ENCODE measurements around the gene CCDC146. TPM values are rescaled to one million over a fixed set of nuclear protein-coding genes. Genes with fewer than 3 reads are reported as not detected.

Gene CCDC146
- total RNA-seq, 1 donor from 2014 or later: 3.2 TPM

DNA sequence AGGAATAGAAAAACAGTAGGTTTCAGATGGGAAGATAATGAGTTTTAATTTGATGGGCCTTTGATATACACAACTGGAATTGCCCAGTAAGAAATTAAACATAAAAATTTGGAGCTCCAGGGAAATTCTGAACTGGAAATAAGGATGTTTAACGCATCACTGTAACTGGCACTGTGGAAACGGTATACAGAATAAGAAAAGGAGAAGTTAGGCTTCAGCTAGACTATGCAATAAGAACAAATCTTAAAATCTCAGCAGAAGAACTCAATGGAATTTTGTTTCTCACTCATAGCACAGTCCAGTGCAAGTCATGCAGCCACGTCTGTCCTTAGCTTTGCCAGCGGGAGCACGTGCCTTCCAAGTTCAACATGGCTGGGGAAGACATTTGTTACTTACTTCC, 130.1 kb downstream of the CCDC146 start:
- TF ChIP-seq, protein P1, sequence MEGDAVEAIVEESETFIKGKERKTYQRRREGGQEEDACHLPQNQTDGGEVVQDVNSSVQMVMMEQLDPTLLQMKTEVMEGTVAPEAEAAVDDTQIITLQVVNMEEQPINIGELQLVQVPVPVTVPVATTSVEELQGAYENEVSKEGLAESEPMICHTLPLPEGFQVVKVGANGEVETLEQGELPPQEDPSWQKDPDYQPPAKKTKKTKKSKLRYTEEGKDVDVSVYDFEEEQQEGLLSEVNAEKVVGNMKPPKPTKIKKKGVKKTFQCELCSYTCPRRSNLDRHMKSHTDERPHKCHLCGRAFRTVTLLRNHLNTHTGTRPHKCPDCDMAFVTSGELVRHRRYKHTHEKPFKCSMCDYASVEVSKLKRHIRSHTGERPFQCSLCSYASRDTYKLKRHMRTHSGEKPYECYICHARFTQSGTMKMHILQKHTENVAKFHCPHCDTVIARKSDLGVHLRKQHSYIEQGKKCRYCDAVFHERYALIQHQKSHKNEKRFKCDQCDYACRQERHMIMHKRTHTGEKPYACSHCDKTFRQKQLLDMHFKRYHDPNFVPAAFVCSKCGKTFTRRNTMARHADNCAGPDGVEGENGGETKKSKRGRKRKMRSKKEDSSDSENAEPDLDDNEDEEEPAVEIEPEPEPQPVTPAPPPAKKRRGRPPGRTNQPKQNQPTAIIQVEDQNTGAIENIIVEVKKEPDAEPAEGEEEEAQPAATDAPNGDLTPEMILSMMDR (conservative IDR thresholded peaks at IDR 0.05): no peak
- H3K4me1 Mint-ChIP-seq: no peaks in the 10 kb centered on the region
- no peak overlapping the region for H3K27ac Mint-ChIP-seq (ENCODE audit: unreplicated experiment)
- no peak overlapping the region for H3K4me3 Mint-ChIP-seq
- H3K9me3 Mint-ChIP-seq: no peaks in the 10 kb centered on the region
- H3K27me3 Mint-ChIP-seq (ENCODE audit: low read depth): no peaks in the 10 kb centered on the region
- no peaks in the 10 kb centered on the region for H3K36me3 Mint-ChIP-seq (ENCODE audit: low read depth)
- no peak for DNase-seq (ENCODE audit: low read depth, low spot score)

DNA sequence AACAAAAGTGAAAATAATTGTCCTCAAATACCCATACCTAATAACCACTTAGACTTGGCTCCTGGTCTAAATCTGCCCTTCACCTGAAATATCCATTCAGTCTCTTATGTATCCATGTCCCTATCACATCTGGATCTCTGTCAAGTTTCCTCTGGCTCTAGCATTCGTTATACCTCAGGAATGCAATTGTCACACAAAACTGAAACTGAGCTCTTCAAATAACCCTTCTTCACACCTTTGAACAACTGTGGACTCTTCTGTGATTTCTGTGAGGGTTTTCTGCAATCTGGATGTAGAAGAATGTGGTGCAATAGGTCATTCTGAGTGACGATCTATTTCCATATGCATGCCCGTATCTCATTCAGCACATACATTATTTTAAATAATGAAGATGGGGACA, 130.7 kb downstream of the CCDC146 start:
- no peak overlapping the region for H3K27ac Mint-ChIP-seq (ENCODE audit: unreplicated experiment)
- H3K9me3 Mint-ChIP-seq: no peaks in the 10 kb centered on the region
- no peaks in the 10 kb centered on the region for H3K4me1 Mint-ChIP-seq
- H3K27me3 Mint-ChIP-seq (ENCODE audit: low read depth): no peaks in the 10 kb centered on the region
- DNase-seq (ENCODE audit: low read depth, low spot score): no peak
- no peak overlapping the region for H3K4me3 Mint-ChIP-seq
- H3K36me3 Mint-ChIP-seq (ENCODE audit: low read depth): no peaks in the 10 kb centered on the region
- TF ChIP-seq, protein P1 (conservative IDR thresholded peaks at IDR 0.05): no peak

- Mint-ChIP-seq H3K36me3 (ENCODE audit: low read depth) (no peaks in the 10 kb centered on the region), H3K27me3 (ENCODE audit: low read depth) (no peaks in the 10 kb centered on the region), H3K27ac (ENCODE audit: unreplicated experiment) (no peak overlapping the region), H3K9me3 (no peaks in the 10 kb centered on the region), H3K4me3 (no peak overlapping the region), H3K4me1 (no peaks in the 10 kb centered on the region)
- TF ChIP-seq, protein P1 (conservative IDR thresholded peaks at IDR 0.05): no peak
- no peak for DNase-seq (ENCODE audit: low read depth, low spot score)
These were observed 132.0 kb downstream of the CCDC146 start for GRCh38 chr7:77254429-77254828.

DNA sequence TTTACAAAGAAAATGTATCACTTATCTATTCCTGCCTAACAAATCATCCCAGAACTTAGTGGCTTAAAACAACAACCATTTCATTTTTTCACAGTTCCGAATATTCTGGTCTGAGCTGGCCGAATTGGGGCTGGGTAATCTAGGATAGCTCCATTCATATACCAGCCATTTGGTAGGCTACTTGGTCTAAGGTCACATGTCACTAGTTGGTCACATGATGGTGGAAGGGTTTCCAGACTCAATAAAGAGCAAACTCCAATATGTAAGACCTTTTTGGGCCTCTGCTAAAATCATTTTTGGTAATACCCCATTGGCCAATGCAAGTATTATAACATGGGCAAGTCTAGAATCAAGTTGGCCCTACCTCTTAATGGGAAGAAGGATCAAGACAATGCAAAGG, 132.5 kb downstream of the CCDC146 start:
- Mint-ChIP-seq H3K36me3 (ENCODE audit: low read depth) (no peaks in the 10 kb centered on the region), H3K27ac (ENCODE audit: unreplicated experiment) (no peak overlapping the region), H3K9me3 (no peaks in the 10 kb centered on the region), H3K4me1 (no peaks in the 10 kb centered on the region), H3K4me3 (no peak overlapping the region), H3K27me3 (ENCODE audit: low read depth) (no peaks in the 10 kb centered on the region)
- TF ChIP-seq, protein P1 (conservative IDR thresholded peaks at IDR 0.05): no peak
- no peak for DNase-seq (ENCODE audit: low read depth, low spot score)

DNA sequence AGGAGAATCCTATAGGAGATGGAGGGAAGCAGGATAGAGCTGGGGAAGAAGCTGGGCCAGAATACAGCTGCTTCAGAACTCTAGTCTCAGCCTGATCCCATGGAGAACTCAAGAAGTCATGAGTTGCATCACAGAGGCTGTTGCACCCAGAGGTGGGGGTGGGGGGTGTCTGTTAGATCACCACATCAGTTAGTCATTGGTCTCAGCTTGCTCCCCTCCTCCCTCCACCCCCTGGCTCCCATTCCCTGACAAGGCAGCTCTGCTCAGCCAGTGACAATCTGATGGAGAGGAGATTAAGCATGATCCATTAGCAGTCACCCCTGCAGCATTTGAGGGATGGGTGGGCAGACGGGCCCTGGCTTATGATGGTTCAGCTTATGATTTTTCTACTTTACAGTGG, 135.6 kb downstream of the CCDC146 start:
- Mint-ChIP-seq H3K4me3 (no peak overlapping the region), H3K27ac (ENCODE audit: unreplicated experiment) (no peak overlapping the region), H3K27me3 (ENCODE audit: low read depth) (no peaks in the 10 kb centered on the region), H3K9me3 (no peaks in the 10 kb centered on the region), H3K36me3 (ENCODE audit: low read depth) (no peaks in the 10 kb centered on the region), H3K4me1 (no peaks in the 10 kb centered on the region)
- TF ChIP-seq, protein P1 (conservative IDR thresholded peaks at IDR 0.05): no peak
- DNase-seq (ENCODE audit: low read depth, low spot score): no peak

DNA sequence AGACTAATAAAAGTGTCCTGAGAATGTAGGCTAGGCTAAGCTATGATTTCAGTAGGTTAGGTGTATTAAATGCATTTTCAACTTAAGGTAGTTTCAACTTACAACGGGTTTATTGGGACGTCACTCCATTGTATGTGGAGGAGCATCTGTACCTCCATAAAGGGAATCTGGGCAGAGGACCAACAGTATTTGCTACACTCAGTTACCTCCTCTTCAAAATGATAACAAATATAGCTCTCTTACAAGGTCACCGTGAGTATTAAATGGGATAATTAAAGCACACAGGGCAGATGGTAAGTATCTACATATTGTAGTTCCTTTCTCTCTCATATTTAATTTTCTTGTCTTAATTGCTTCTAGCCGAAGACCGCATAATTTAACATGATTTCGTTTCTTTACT, 136.2 kb downstream of the CCDC146 start:
- TF ChIP-seq, protein P1 (conservative IDR thresholded peaks at IDR 0.05): no peak
- Mint-ChIP-seq H3K9me3 (no peaks in the 10 kb centered on the region), H3K27me3 (ENCODE audit: low read depth) (no peaks in the 10 kb centered on the region), H3K36me3 (ENCODE audit: low read depth) (no peaks in the 10 kb centered on the region), H3K27ac (ENCODE audit: unreplicated experiment) (no peak overlapping the region), H3K4me3 (no peak overlapping the region), H3K4me1 (no peaks in the 10 kb centered on the region)
- DNase-seq (ENCODE audit: low read depth, low spot score): no peak
